Stimulated activated CD8-positive, alpha-beta memory T cell treated with anti-CD3 and anti-CD28 coated beads, Interleukin-7, amount 100 ng/mL, for 48 hours (primary cell): ENCODE results near the gene TGIF1.

Experiments
- DNase-seq, 2 donors: peaks; one replicate each; pipeline ENCODE4 v3.0.0-alpha.2; 2020; ENCODE audit warnings: low read depth in 1 of 2; ENCODE audit errors: extremely low read depth in 1 of 2

TGIF1 gene

DNA sequence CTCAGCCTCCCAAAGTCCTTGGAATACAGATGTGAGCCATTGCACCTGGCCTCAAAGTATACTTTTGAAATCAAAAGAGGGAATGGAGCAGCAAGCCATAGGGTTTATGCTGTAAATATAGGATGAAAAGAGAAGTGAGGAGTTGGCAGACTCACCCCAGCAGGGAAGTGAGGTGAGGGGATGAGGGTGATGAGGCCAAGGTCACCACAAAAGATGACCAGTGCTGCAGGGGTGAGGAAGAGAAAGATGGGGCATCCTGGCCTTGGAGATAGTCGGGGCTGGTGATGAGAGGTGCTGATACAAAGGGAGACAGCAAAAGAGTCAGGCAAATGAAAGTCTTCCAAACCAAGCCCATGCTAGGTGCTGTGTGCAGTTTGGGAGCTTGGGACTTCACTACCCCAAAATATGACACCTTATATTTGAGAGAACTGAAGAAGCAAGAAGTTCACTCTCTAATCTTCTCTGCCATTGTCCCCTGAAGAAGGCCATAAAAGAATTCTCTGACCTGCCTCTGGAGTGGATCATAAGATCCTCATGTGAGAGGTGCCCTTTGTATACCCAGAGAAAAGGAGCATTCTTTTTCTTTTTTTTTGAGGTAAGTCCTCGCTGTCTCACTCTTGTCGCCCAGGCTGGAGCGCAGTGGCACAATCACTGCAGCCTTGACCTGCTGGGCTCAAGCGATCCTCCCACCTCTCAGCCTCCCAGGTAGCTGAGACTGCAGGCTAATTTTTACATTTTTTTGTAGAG, 31.0 kb downstream of the TGIF1 start:
- no peak for DNase-seq

DNA sequence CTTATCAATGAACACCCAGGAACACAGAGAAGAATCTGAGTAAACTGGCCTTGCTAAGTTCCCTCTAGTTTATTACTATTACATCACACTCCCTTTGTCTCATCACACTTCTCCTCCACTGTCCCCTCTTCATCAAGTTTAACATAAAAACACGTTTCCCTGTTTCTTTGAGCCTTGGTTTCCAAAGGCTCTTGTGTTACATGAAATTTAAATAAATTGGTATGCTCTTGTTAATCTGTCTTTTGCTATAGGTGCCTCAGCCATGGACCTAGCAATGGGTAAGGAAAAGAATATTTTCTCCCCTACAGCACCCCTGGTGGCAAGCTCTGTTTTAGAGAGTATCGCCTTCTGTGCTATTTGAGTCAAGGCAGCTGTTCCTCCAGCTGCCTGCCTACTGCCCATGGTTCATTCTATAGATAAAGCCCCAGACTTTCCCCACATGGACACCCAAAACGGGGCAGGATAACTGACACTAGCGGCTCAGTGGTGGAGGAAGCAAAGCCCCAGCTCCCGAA, 31.8 kb downstream of the TGIF1 start:
- no peak for DNase-seq

GRCh38 chr18:3482258-3482657, 32.3 kb downstream of the TGIF1 start:
- no peak for DNase-seq

DNA sequence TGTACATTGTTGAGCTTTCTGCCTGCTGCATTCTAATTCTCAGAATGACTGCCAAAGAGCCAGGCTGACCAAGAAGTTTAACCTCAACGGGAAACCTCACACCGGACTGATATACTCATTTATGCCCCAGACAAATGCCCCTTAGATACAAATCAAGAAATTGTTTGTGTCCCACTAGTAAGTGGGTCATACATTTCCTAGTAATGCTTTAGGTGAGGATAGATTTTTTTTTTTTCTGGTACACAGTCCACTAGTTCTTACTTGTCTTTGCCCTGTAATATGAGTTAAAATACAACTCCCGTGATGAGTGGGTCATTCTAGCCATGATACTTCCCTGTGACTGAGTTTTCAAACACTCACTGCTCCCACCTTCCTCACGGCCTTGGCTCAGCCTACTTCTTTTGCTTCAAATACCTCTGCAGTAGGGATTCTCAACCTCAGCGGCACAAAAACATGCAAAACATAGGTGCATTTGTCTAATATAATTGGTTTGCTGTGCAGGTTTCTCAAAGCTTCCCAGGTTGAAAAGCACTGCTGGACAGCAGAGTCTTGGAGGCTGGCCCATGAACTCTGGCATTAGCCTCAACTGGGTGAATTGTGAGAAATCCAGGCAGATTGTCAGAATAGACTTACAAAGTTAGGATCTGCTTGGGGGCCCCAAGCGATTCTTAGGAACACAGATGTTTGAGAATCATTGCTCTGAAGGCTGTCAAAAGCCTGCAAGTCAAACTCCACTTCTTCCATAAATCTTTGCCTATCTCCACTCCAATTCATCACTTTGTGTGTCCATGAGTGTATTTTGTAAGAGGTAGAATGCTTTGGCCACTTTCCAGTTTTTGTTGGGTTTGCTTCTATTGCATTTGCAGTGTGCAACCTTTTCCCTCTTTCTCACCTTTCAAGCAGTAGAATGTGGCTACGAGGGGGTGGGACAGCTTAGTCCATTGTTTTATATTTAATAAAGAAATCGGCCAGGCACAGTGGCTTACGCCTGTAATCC, 35.5 kb downstream of the TGIF1 start:
- no peak for DNase-seq

DNA sequence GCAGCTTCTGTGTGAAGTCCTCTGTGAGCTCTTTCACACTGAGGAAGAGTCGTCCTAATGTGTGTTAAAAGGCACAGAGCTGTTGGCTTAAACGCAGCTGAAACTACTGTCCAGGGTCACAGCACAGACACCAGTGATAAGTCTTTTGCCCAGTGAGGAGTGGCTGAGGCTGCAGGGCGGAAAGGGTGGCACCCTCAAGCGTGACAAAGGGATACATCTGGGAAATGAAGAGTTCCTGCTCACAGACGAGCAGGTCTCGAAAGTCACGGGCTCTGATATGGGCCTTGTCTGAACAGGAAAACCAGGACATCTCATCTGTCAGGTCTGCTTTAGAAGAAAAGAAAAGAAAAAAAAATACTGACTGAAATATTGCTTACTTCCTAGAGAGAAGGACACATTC, 36.5 kb downstream of the TGIF1 start:
- no peak for DNase-seq

- no peak for DNase-seq
These were observed 39.5 kb downstream of the TGIF1 start for GRCh38 chr18:3489462-3489861.

DNA sequence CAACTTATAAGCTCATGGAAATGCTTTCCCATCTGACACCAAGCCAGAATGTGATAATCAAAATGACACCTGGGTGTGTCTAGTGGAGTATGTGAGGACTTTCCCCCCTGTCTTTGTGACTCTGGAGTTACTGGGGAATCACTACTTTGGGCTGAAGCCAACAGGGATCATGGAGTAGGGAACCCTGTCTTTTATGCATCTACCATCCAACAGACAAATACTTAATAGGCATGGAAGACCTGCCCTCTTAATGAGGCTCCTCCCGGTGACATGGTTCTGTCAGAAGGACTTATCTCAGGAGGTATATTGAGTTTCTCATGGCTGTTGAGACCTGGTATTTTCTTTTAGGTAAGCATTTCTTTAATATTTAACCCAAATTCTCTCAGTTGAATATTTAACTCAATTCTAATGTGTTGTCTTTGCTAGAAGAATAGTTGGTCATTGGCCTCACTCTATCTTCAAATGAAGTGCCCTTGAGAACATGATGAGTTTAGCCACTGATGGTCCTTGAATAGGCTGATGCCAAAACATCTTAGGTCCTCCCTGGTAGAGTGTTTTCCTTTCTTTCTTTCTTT, 42.1 kb downstream of the TGIF1 start:
- no peak for DNase-seq

DNA sequence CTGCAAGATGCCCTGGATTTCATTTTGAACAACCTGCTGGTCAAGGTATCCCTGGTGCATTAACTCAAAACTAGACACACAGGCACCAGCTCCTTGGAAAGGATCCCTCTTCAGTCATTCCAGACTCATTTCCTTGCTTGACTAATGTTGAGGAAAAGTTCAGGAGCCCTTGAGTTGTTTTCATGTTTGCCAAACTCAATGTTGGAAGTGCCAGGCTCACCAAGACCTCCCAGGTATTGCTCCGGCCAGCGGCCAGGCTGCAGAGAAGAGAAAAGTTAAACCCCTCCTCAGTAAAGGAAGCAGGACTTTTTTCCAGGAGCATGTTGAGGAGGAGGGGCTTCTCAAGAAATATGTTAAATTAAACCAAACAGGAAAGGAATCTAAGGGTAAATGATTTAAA, 42.7 kb downstream of the TGIF1 start:
- no peak for DNase-seq

DNA sequence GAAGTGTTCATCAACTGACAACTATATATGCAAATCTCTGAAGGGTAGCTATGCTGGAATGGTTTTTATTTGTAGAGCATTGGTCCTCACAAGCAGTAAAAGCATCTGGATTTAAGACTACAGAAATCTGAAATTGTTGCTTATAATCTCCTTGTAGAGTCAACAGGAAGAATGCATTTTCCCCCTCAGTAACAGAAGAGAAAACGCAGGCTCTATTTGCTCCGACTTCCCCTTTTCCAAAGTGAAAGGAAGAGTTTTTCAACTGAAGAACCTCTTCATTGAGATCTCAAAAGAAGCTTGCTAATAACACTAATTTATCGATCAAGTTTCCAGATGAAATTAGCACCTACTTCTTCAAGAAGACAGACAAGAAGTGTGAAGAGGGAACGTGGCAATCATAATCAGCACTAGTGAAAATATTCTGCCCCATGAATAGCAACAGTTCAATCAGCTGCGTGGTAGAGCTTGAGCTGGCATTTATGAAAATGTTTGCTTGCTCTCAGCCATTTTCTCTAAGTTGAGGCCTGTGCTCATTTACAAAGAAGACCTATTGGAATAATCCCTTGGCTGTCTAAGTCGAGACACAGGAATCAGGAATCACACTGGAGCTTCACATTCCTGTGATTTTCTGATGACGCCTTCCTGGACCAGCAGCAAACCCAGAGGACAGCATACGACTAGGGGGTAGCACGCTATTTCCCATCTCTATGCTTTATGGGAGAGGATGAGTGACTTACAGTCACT, 43.7 kb downstream of the TGIF1 start:
- DNase-seq: no peak

GRCh38 chr18:3494245-3494526, 44.2 kb downstream of the TGIF1 start:
- DNase-seq: no peak

DNA sequence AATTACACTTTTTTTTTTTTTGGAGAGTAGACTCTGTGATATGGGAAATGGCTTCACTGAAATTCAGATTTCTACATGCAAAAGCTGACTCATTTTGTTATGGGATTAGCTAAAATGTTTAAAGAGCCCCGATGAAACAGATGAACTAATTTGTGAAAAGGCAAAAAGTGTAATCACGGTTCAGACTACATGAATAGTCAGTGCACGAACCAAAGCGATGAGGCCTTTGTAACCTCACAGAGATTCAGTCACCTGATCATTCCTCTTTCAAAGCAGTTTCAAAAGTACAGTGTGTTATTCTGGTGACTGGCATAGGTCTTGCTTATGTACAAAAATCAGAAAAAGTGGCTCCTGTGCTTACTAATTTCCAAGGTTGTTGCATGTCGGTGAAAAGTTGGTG, 44.6 kb downstream of the TGIF1 start:
- DNase-seq: no peak

GRCh38 chr18:3495691-3496430, 45.9 kb downstream of the TGIF1 start:
- no peak for DNase-seq

- no peak for DNase-seq
These were observed 48.9 kb downstream of the TGIF1 start for GRCh38 chr18:3498698-3499471.

GRCh38 chr18:3499501-3499900, 49.5 kb downstream of the TGIF1 start:
- DNase-seq: no peak

DNA sequence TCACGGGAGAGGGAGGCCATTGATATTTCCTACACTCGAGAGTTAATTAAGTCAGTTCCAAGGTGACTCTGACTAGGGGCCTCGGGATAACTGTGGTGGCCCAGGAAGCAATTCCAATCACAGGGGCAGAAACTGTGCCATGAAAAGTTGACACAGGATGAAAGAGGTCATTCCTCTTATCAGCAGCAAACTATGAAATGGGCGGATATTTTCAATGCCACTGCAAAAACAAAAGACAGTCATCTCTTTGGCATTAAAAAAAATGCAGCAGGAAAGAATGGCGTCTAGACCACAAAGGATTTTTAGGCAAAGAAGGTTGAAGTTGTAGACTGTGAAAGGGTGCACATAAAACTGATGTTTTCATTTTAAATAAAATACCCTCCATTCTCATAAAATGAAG, 50.0 kb downstream of the TGIF1 start:
- no peak for DNase-seq

- DNase-seq: no peak
These were observed 52.7 kb downstream of the TGIF1 start for GRCh38 chr18:3502650-3503049.

DNA sequence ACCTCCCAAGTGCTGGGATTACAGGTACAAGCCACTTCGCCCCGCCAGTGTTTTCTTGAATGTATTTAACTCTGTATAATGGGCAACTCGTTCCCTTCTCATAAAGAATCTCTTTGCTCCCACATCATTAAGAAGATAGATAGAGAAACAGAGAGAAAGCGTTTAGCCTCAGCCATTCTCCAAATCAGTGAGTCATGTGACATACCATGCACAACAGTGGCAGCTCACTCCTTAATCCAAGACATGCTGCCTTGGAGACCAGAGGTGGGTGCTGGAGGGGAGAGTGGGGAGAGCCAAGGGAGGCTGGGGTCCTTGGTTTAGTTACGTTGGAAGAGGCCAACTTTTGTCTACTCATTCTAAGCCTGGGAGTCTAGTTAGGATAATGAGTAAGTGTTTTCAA, 54.7 kb downstream of the TGIF1 start:
- DNase-seq: no peak

- no peak for DNase-seq
These were observed 58.9 kb downstream of the TGIF1 start for GRCh38 chr18:3508576-3509549.
